ENCODE measurements around the gene FKBP8.

DNA sequence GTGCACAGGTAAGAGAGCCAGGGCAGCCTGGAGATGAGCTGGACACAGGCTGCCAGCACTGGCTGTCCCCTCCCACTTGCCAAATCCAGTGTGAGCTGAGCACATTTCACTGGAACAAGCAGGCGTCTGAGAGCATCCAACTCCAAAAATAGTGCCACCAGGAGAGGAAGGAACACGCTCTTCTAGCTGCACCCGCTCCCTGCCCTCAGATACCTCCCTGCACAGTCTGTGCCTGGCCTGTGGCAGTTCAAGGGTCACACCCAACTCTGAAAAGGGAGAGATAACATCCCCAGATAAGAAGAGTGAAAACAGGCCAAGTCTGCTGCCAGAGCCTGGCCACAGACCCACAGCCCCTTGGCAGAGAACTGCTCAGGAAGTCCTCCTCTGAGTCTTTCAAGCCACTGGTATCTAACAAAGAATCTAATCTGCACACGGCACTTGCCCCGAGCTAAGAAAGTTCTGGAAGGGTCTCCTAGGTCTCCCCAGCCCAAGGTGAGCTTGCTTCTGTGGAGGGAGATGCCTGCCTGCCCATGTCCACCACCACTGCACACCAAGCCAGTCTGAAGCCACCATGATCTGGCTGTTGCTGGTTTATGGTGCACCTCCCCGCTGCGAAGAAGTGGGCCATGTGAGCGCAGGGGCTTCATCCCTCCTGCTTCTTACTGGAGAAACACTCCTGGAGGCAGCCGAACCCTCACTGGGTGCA lies 36.2 kb downstream of the FKBP8 start:
- TF ChIP-seq ELF4 (CRISPR knock-in tag; IDR thresholded peaks at IDR 0.05; ENCODE audit: low read depth) (no peak), ETV6 (CRISPR knock-in tag; IDR thresholded peaks at IDR 0.05) (no peak), ZNF219 (CRISPR knock-in tag; IDR thresholded peaks at IDR 0.05; ENCODE audit: borderline replicate concordance) (no peak)

All from WTC11 (cell line).